ENCODE results near the gene ABCG1.

The ABCG1 gene

GRCh38 chr21:42271065-42271464 lies 52.1 kb downstream of the ABCG1 start:
- DNase-seq (ENCODE audit: low read depth), result no peak

GRCh38 chr21:42272109-42272962 lies 53.4 kb downstream of the ABCG1 start:
- DNase-seq (ENCODE audit: low read depth), result no peak

DNA sequence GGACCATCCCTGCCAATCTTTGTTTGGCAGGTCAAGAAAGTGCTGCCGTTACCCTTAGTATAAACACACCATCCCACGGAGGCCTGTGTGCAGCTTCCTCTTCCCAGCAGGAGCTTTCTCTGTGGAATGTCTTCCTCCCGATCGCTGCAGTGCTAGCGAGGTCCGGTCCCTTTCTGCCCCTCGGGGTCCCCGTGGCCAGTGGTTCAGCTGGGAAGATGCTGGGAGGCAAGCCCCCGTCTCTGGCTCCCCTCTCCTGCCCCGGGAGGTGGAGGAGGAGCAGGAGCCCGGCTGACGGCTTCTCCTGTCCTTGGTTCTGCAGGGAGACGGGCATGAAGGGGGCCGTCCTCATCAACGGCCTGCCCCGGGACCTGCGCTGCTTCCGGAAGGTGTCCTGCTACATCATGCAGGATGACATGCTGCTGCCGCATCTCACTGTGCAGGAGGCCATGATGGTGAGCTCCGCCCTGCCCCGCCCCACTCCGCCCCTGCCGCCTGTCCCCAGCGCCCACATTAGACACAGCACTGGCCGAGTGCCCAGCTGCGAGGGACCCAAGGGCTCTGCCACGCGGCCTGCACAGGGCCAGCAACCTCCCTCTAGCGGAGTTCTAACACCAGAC lies 54.2 kb downstream of the ABCG1 start:
- no peak for DNase-seq (ENCODE audit: low read depth)

GRCh38 chr21:42276076-42276475 lies 57.1 kb downstream of the ABCG1 start:
- no peak for DNase-seq (ENCODE audit: low read depth)

GRCh38 chr21:42276526-42277154 lies 57.7 kb downstream of the ABCG1 start:
- DNase-seq (ENCODE audit: low read depth), result no peak

- no peak for DNase-seq (ENCODE audit: low read depth)
These were observed 58.7 kb downstream of the ABCG1 start for GRCh38 chr21:42277593-42277992.

DNA sequence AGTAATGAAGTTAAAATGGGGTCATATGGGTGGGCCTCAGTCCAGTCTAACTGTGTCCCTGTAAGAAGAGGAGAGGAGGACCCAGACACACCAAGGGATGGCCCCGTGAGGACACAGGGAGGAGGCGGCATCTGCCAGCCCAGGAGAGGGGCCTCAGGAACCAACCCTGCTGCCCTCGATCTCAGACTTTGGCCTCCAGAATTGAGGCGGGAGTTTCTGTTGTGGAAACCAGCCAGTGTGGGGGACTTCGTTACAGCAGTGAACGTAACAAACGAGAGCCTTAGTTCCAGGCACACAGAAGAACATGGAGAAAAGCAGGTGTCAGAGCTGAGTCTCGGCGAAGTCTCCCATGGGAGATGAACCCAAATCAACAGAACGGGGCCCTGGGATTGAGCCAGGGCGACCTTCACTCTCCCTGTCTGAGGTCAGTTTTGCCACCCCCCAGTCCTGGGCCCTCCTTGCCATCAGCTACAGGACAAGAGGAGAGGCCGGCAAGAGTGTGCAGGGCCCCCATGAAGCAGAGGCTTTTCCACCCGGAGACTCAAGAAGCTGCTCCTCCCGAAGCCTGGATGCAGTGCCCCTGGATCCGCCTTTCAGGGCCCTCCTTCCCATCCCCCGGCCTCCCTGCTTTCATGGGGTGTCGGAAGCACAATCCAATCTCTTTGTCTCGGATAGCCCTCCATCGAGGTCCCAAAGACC lies 59.7 kb downstream of the ABCG1 start:
- no peak for DNase-seq (ENCODE audit: low read depth)

GRCh38 chr21:42279341-42279871 lies 60.5 kb downstream of the ABCG1 start:
- DNase-seq (ENCODE audit: low read depth), result no peak

DNA sequence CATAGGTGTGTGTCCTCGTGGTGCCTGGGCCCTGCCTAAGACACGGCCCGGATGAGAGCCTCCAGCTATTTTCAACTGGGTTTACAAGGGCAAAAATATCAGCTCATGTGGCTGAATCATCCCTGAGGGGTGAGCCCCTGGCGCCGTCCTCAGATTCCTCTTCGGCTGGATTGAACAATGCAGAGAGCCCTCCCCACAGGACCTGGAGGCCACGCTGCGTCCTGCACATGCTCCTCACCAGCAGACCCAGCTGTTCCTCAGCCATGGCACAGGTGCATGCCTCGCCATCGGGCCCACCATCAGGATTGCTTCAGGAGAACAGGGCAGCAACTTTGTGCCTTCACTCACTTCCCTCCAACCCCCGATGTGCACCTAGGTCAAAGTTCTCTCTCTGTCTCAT lies 60.9 kb downstream of the ABCG1 start:
- DNase-seq (ENCODE audit: low read depth), result no peak

DNA sequence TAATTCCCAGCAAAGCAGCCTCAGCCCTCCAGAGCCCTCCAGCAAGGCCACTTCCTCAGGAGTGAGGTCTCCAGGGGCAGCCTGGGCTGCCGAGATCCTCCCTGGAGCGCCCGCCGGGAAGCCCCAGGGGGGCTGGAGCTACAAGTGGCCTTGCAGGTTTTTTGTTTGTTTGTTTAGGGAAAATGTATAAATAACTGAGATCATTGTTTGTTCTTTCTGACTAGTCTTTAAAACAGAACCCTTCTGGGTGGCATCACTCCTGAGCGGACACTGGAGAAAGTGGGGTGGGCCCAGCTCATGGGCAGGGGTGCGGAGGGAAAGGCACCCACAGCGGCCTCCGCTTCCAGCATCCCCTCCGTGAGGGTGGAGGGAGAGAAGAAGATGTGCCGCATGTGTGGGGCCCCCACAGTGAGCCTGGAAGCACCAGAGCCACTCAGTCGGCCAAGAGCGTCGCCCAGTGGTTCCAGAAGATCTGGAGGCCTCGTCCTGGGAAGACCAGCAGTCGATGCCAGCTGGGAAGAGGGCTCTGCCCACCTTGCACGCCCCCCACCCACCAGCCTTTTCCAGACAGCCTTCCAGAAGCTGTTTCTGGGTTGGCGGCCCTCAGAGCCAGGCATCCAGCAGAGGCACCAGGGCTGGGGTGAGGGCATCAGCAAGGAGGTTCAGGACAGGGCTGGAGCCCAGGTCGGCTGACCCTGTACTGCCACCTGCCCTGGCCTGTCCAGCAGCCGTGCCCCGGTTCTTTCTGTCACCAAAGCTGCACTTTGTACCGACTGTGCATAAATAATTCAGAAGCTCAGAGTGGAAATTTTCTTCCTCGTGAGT lies 61.6 kb downstream of the ABCG1 start:
- DNase-seq (ENCODE audit: low read depth), result no peak

DNA sequence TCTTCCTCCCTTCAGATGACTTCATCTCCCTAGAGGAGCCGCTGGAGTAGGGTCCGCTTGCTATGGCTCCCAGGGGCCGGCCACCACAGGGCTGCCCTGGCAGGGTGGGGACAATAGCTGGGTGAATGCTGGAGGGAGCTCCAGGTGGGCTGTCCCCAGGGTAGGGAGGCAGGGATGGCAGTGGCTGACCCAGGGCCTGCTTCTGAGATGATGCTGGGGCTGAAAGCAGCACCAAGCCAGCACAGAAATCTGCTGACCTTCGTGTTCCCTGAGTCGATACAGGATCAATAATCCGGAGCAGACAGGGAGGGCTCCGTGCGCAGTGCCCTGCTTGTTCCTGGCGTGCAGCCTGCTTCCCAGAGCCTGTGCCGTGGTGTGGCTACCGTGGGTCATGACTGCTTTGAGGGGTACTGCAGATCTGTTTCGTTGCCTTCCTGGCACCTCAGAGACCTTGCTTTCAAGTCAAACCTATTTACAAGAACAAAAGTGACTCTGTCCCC lies 62.3 kb downstream of the ABCG1 start:
- DNase-seq (ENCODE audit: low read depth), result no peak

GRCh38 chr21:42282021-42282420 lies 63.1 kb downstream of the ABCG1 start:
- DNase-seq (ENCODE audit: low read depth), result no peak

GRCh38 chr21:42282715-42283114 lies 63.8 kb downstream of the ABCG1 start:
- DNase-seq (ENCODE audit: low read depth), result no peak

DNA sequence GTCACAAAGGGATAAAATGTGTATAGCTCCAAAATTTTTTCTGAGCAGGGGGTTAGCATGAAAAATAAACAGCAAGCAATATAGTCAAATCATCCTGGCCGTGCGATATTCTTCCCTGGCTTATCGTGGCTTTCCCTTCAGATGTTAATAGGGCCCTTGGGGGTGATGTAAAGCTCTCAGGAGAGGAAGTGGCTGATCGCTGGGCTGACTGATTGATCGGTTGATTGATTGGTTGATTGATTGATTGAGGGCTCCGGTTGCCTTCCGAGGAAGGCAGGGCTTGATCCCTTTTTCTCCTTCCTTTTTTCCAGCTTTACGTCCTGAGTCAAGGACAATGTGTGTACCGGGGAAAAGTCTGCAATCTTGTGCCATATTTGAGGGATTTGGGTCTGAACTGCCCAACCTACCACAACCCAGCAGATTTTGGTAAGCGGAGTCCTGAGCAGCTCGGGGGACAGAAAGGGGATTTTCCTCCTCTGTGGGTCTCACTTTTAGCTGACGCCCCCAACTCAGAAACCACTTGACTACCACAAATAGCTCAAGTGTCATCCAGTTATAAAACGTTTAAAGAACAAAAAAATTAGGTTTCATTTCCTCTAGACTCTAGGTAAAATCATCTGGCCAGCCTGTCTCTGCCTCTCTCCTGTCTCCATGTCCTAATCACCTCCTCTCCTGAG lies 66.8 kb downstream of the ABCG1 start:
- no peak for DNase-seq (ENCODE audit: low read depth)

GRCh38 chr21:42286416-42286815 lies 67.5 kb downstream of the ABCG1 start:
- no peak for DNase-seq (ENCODE audit: low read depth)

- DNase-seq (ENCODE audit: low read depth), result no peak
These were observed 68.5 kb downstream of the ABCG1 start for GRCh38 chr21:42287193-42288083.

DNA sequence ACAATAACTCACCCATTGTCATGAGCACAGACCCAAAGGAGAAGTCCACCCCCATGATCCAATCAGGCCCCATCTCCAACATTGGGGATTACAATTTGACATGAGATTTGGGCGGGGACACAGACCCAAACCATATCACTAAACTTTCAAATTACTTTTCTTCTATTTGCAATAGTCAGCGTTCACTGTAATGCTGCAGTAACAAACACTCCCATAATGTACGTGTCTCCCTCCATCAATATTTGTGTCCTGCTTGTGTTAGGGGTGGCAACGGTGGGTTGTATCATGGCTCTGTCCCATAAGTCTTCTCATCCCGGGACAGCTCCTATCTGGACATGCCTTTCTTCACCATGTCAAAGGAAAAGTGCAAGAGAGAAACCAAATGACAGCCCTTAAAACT lies 70.0 kb downstream of the ABCG1 start:
- no peak for DNase-seq (ENCODE audit: low read depth)

GRCh38 chr21:42289926-42290325 lies 71.0 kb downstream of the ABCG1 start:
- DNase-seq (ENCODE audit: low read depth), result no peak

GRCh38 chr21:42290505-42290904 lies 71.6 kb downstream of the ABCG1 start:
- no peak for DNase-seq (ENCODE audit: low read depth)
